ENCODE results near the gene FAM186B.
A peak's percentile ranks its signal among the peaks of the same experiment; 100 is the strongest.

FAM186B gene

GRCh38 chr12:49626836-49627235 lies 21.4 kb upstream of the FAM186B start:
- no peak overlapping the region for H3K4me3 ChIP-seq (ENCODE audit: low read depth, low read length)
- no peak for TF ChIP-seq CTCF (IDR thresholded peaks at IDR 0.05; ENCODE audit: low read depth, low read length, missing control alignments)
- DNase-seq (ENCODE audit: low read depth), result no peak

GRCh38 chr12:49626169-49626835 lies 20.9 kb upstream of the FAM186B start:
- DNase-seq (ENCODE audit: low read depth), result no peak
- H3K4me3 ChIP-seq (ENCODE audit: low read depth, low read length), result no peak overlapping the region
- peak; percentile 20 for TF ChIP-seq CTCF (IDR thresholded peaks at IDR 0.05; ENCODE audit: low read depth, low read length, missing control alignments)

- no peak for TF ChIP-seq CTCF (IDR thresholded peaks at IDR 0.05; ENCODE audit: low read depth, low read length, missing control alignments)
- H3K4me3 ChIP-seq (ENCODE audit: low read depth, low read length), result no peak overlapping the region
- no peak for DNase-seq (ENCODE audit: low read depth)
Measured at GRCh38 chr12:49624921-49625577, 19.6 kb upstream of the FAM186B start.

- TF ChIP-seq CTCF (IDR thresholded peaks at IDR 0.05; ENCODE audit: low read depth, low read length, missing control alignments), result peak; percentile 49
- peak; percentile 47 for DNase-seq (ENCODE audit: low read depth)
- peak within 1 kb of the TSS; percentile 49 for H3K4me3 ChIP-seq (ENCODE audit: low read depth, low read length)
Measured at GRCh38 chr12:49623142-49623904, 17.9 kb upstream of the FAM186B start, which contains the start of gene PRPF40B. TSS of gene PRPF40B (plus strand) at chr12:49623561. CDS start at chr12:49623591, 30 bp downstream.

GRCh38 chr12:49622501-49623141 lies 17.2 kb upstream of the FAM186B start:
- peak; percentile 67 for DNase-seq (ENCODE audit: low read depth)
- TF ChIP-seq CTCF (IDR thresholded peaks at IDR 0.05; ENCODE audit: low read depth, low read length, missing control alignments), result no peak
- H3K4me3 ChIP-seq (ENCODE audit: low read depth, low read length), result peak overlapping the region; percentile 49

GRCh38 chr12:49621651-49622500 lies 16.4 kb upstream of the FAM186B start:
- TF ChIP-seq CTCF (IDR thresholded peaks at IDR 0.05; ENCODE audit: low read depth, low read length, missing control alignments), result no peak
- H3K4me3 ChIP-seq (ENCODE audit: low read depth, low read length), result peak overlapping the region; percentile 49
- no peak for DNase-seq (ENCODE audit: low read depth)
